Neural progenitor cell (in vitro differentiated cells): Measurements from ENCODE around the gene ACVR1.

Source experiments
- CTCF ChIP-seq: fragments of 200-600 bp; sonication (generic); IDR thresholded peaks from 2 replicates; pipeline ENCODE4 v1.5.1; 2017; ENCODE audit warnings: antibody characterized with exemption, mild to moderate bottlenecking
- EZH2 ChIP-seq: fragments of 200-600 bp; sonication (generic); IDR thresholded peaks from 2 replicates; pipeline ENCODE4 v1.6.1; 2017; ENCODE audit warnings: antibody characterized with exemption, mild to moderate bottlenecking, moderate library complexity
- EZH2phosphoT487 ChIP-seq: fragments of 200-600 bp; sonication (generic); IDR thresholded peaks from 2 replicates; pipeline ENCODE4 v1.6.1; 2017; ENCODE audit warnings: antibody characterized with exemption

- TF ChIP-seq CTCF (no peak), EZH2 (no peak), EZH2phosphoT487 (no peak)
Observed at GRCh38 chr2:157808421-157808820, 67.7 kb downstream of the ACVR1 start.
